A549 (cell line): ENCODE measurements around the gene NEK9. TPM values are rescaled to one million over a fixed set of nuclear protein-coding genes. Genes with fewer than 3 reads are reported as not detected.
A peak's percentile ranks its signal among the peaks of the same experiment; 100 is the strongest.

Experiments used
- ATAC-seq, 2 experiments: fragments of 200-7000 bp in 1 of 2; fragments of >200 bp in 1 of 2; cut with Nextera tagmentation in 1 of 2; cut with Tn5 transposase in 1 of 2; 3 replicates each; pipeline versions ENCODE4 v1.8.0 to v1.9.1; 2018 to 2020; ENCODE audit warnings: mild to moderate bottlenecking in 1 of 2, moderate library complexity in 1 of 2
- CTCF ChIA-PET: fragments of 300-600 bp; sonication (Branson Sonifier 250); formaldehyde crosslinking; extraction: SDS; loops from one replicate; lab custom pipeline; 2021; ENCODE audit warnings: antibody characterized with exemption, inconsistent platforms; lab: Yijun Ruan, JAX
- POLR2A ChIA-PET: fragments of 350-600 bp; formaldehyde crosslinking; extraction: SDS; loops from one replicate; lab custom pipeline; 2021; ENCODE audit warnings: antibody characterized with exemption, inconsistent platforms; lab: Yijun Ruan, JAX
- DNase-seq, 2 experiments: peaks; one replicate each; pipeline versions ENCODE4 v3.0.0 to v3.0.0-alpha.2; 2011 to 2016; ENCODE audit warnings: low read depth in 1 of 2, low spot score in 1 of 2
- FAIRE-seq: peaks from 2 replicates; lab custom pipeline; 2011; peaks lifted over from hg19 to GRCh38; lab: Jason Lieb, UNC
- H3K27ac ChIP-seq, 2 experiments: fragments of >200 bp; sonication (Bioruptor Twin); formaldehyde crosslinking; 3 replicates each; pipeline ENCODE4 v1.5.1; 2016 to 2017
- H3K4me1 ChIP-seq: fragments of >200 bp; sonication (Bioruptor Twin); formaldehyde crosslinking; 3 replicates; pipeline ENCODE4 v1.6.1; 2016
- H3K4me2 ChIP-seq: fragments of >200 bp; sonication (Bioruptor Twin); formaldehyde crosslinking; 3 replicates; pipeline ENCODE4 v1.6.1; 2016
- H3K4me3 ChIP-seq: fragments of >200 bp; sonication (Bioruptor Twin); formaldehyde crosslinking; 3 replicates; pipeline ENCODE4 v1.5.1; 2016
- H3K9me3 ChIP-seq: fragments of >200 bp; sonication (Bioruptor Twin); formaldehyde crosslinking; 3 replicates; pipeline ENCODE4 v1.6.1; 2016
- BHLHE40 ChIP-seq: IDR thresholded peaks from 2 replicates; pipeline ENCODE4 v1.6.1; 2012; ENCODE audit warnings: low read depth, low read length, inconsistent platforms
- CEBPB ChIP-seq, 2 experiments: fragments of >200 bp in 1 of 2; sonication (Bioruptor Twin) in 1 of 2; formaldehyde crosslinking in 1 of 2; IDR thresholded peaks; 2 replicates each; pipeline ENCODE4 v1.6.1; 2012 to 2016
- CHD4 ChIP-seq: fragments of 200-600 bp; sonication (generic); IDR thresholded peaks from 2 replicates; pipeline ENCODE4 v1.6.1; 2016; ENCODE audit warnings: antibody characterized with exemption, mild to moderate bottlenecking, borderline replicate concordance
- E2F6 ChIP-seq: IDR thresholded peaks from 2 replicates; pipeline ENCODE4 v1.6.1; 2012; ENCODE audit warnings: low read depth, borderline replicate concordance
- EHF ChIP-seq: fragments of 250-450 bp; sonication (Bioruptor Pico); IDR thresholded peaks from 2 replicates; pipeline ENCODE4 v1.5.0; 2020; ENCODE audit warnings: mild to moderate bottlenecking
- EHMT2 ChIP-seq: fragments of 200-600 bp; sonication (generic); IDR thresholded peaks from 2 replicates; pipeline ENCODE4 v1.6.1; 2016; ENCODE audit warnings: antibody characterized with exemption, low read depth, mild to moderate bottlenecking, moderate library complexity
- ESRRA ChIP-seq: fragments of 150-350 bp; IDR thresholded peaks from 2 replicates; pipeline ENCODE4 v1.6.1; 2014; ENCODE audit warnings: mild to moderate bottlenecking, low read length, borderline replicate concordance
- FOSB ChIP-seq: fragments of 250-450 bp; sonication (Bioruptor Pico); IDR thresholded peaks from 2 replicates; pipeline ENCODE4 v1.5.0; 2020; ENCODE audit warnings: mild to moderate bottlenecking, moderate library complexity
- FOSL2 ChIP-seq, 2 experiments: fragments of 450-650 bp in 1 of 2; fragments of >200 bp in 1 of 2; sonication (Bioruptor Twin) in 1 of 2; formaldehyde crosslinking; IDR thresholded peaks; 2 replicates each; pipeline versions ENCODE4 v1.5.0 to v1.6.1; 2016 to 2020; ENCODE audit warnings: mild to moderate bottlenecking in 1 of 2, moderate library complexity in 1 of 2
- FOXS1 ChIP-seq: fragments of 250-450 bp; sonication (Bioruptor Pico); IDR thresholded peaks from 2 replicates; pipeline ENCODE4 v1.5.0; 2020; ENCODE audit warnings: mild to moderate bottlenecking, moderate library complexity
- GATA3 ChIP-seq: IDR thresholded peaks from 2 replicates; pipeline ENCODE4 v1.6.1; 2012; ENCODE audit warnings: borderline replicate concordance
- HES2 ChIP-seq: fragments of >200 bp; sonication (Bioruptor Twin); formaldehyde crosslinking; IDR thresholded peaks from 2 replicates; pipeline ENCODE4 v1.6.1; 2016
- HEYL ChIP-seq: fragments of 250-450 bp; sonication (Bioruptor Pico); IDR thresholded peaks from 2 replicates; pipeline ENCODE4 v1.8.0; 2021; ENCODE audit warnings: mild to moderate bottlenecking, moderate library complexity
- HOXA7 ChIP-seq: fragments of 250-450 bp; sonication (Bioruptor Pico); IDR thresholded peaks from 2 replicates; pipeline ENCODE4 v1.5.0; 2020; ENCODE audit warnings: mild to moderate bottlenecking, moderate library complexity
- HOXB5 ChIP-seq: fragments of 250-450 bp; sonication (Bioruptor Pico); IDR thresholded peaks from 2 replicates; pipeline ENCODE4 v1.5.0; 2020; ENCODE audit warnings: mild to moderate bottlenecking, moderate library complexity
- JUN ChIP-seq, 2 experiments: fragments of >200 bp; sonication (Bioruptor Twin); formaldehyde crosslinking; IDR thresholded peaks; 2 replicates in 1 of 2; 3 replicates in 1 of 2; pipeline ENCODE4 v1.6.1; 2016 to 2017
- JUNB ChIP-seq: fragments of >200 bp; sonication (Bioruptor Twin); formaldehyde crosslinking; IDR thresholded peaks from 2 replicates; pipeline ENCODE4 v1.6.1; 2016
- KDM1A ChIP-seq: fragments of 200-600 bp; sonication (generic); IDR thresholded peaks from 2 replicates; pipeline ENCODE4 v1.6.1; 2016; ENCODE audit warnings: low read depth, mild to moderate bottlenecking
- KDM5A ChIP-seq: fragments of 200-600 bp; sonication (generic); IDR thresholded peaks from 2 replicates; pipeline ENCODE4 v1.6.1; 2016; ENCODE audit warnings: antibody characterized with exemption, mild to moderate bottlenecking
- MAFK ChIP-seq: fragments of 450-650 bp; IDR thresholded peaks from 2 replicates; pipeline ENCODE4 v1.6.1; 2014; ENCODE audit not compliant: partially characterized antibody
- MAZ ChIP-seq: fragments of 150-350 bp; IDR thresholded peaks from 2 replicates; pipeline ENCODE4 v1.6.1; 2014; ENCODE audit warnings: antibody characterized with exemption, low read depth, low read length, borderline replicate concordance
- NFE2L2 ChIP-seq: fragments of 150-350 bp; conservative IDR thresholded peaks from 2 replicates; pipeline ENCODE4 v1.6.1; 2014; ENCODE audit warnings: low read length
- NPAS2 ChIP-seq: fragments of 250-450 bp; sonication (Bioruptor Pico); IDR thresholded peaks from 2 replicates; pipeline ENCODE4 v1.8.0; 2022; ENCODE audit warnings: mild to moderate bottlenecking, moderate library complexity, borderline replicate concordance
- NR3C1 ChIP-seq: fragments of >200 bp; sonication (Bioruptor Twin); formaldehyde crosslinking; IDR thresholded peaks from 3 replicates; pipeline ENCODE4 v1.6.1; 2017
- PBX3 ChIP-seq: IDR thresholded peaks from 2 replicates; pipeline ENCODE4 v1.6.1; 2012
- PHF8 ChIP-seq: fragments of 200-600 bp; sonication (generic); IDR thresholded peaks from 2 replicates; pipeline ENCODE4 v1.6.1; 2016; ENCODE audit warnings: low read depth, mild to moderate bottlenecking, antibody characterized with exemption, moderate library complexity, borderline replicate concordance
- POLR2A ChIP-seq: IDR thresholded peaks from 2 replicates; pipeline ENCODE4 v1.6.1; 2012; ENCODE audit warnings: mild to moderate bottlenecking, low read length
- POLR2AphosphoS2 ChIP-seq: conservative IDR thresholded peaks from 2 replicates; pipeline ENCODE4 v1.6.1; 2012; ENCODE audit warnings: low read length, improper control_type of control experiment, inconsistent platforms
- RAD21 ChIP-seq, 2 experiments: fragments of >200 bp in 1 of 2; sonication (Bioruptor Twin) in 1 of 2; formaldehyde crosslinking in 1 of 2; IDR thresholded peaks in 1 of 2; conservative IDR thresholded peaks in 1 of 2; 2 replicates in 1 of 2; 3 replicates in 1 of 2; pipeline ENCODE4 v1.6.1; 2012 to 2018; ENCODE audit warnings: inconsistent platforms in 1 of 2
- RARB ChIP-seq: fragments of 250-450 bp; sonication (Bioruptor Pico); IDR thresholded peaks from 2 replicates; pipeline ENCODE4 v1.8.0; 2021; ENCODE audit warnings: mild to moderate bottlenecking, moderate library complexity
- RNF2 ChIP-seq: fragments of 200-600 bp; sonication (generic); IDR thresholded peaks from 2 replicates; pipeline ENCODE4 v1.6.1; 2016; ENCODE audit warnings: low read depth, mild to moderate bottlenecking, antibody characterized with exemption, moderate library complexity, borderline replicate concordance
- SMC3 ChIP-seq: fragments of >200 bp; sonication (Bioruptor Twin); formaldehyde crosslinking; IDR thresholded peaks from 3 replicates; pipeline ENCODE4 v1.6.1; 2018; ENCODE audit warnings: inconsistent platforms
- SREBF2 ChIP-seq: fragments of 450-650 bp; IDR thresholded peaks from 2 replicates; pipeline ENCODE4 v1.6.1; 2014; ENCODE audit warnings: mild to moderate bottlenecking, moderate library complexity
- TP53 ChIP-seq: fragments of 250-450 bp; sonication (Bioruptor Pico); IDR thresholded peaks from 2 replicates; pipeline ENCODE4 v1.5.0; 2021; ENCODE audit warnings: mild to moderate bottlenecking, moderate library complexity
- ZC3H11A ChIP-seq: fragments of 450-650 bp; IDR thresholded peaks from 2 replicates; pipeline ENCODE4 v1.6.1; 2014; ENCODE audit warnings: antibody characterized with exemption, mild to moderate bottlenecking
- WGBS: methylation state at CpG from one replicate; pipeline ENCODE4 v1.1.6; 2017; ENCODE audit errors: missing lambda C conversion rate; 5-methylcytosine and 5-hydroxymethylcytosine counted together
- polyA minus RNA-seq: library from RNA; depleted of rRNA, polyadenylated mRNA; stranded (reverse); fragments of >200 nt; gene quantifications from 2 replicates; pipeline ENCODE4 v1.2.3, GENCODE V29; 2011; rRNA and poly(A)+ RNA removed
- polyA plus RNA-seq, 4 experiments: library from polyadenylated mRNA; depleted of rRNA in 3 of 4; stranded (reverse); fragments of >200 nt; fragmentation: RNase III in 1 of 4; extraction: RNeasy Plus Mini Kit Qiagen cat#74134 plus additional on column Dnase treatment in 1 of 4; gene quantifications; 2 replicates in 3 of 4; 3 replicates in 1 of 4; pipeline ENCODE4 v1.2.3, GENCODE V29; 2011 to 2017
- TF ChIP-seq, protein P1 (sequence below): fragments of 450-650 bp; IDR thresholded peaks from 2 replicates; pipeline ENCODE4 v1.6.1; 2014; ENCODE audit warnings: antibody characterized with exemption
- TF ChIP-seq, protein P2 (sequence below): fragments of >200 bp; sonication (Bioruptor Twin); formaldehyde crosslinking; IDR thresholded peaks from 3 replicates; pipeline ENCODE4 v1.5.1; 2016

NEK9 gene
- polyA plus RNA-seq (2011; rRNA removed) (75.9 and 79.7 TPM in 2 replicates), polyA plus RNA-seq (2017; fragmentation: RNase III; extraction: RNeasy Plus Mini Kit Qiagen cat#74134 plus additional on column Dnase treatment) (44.3 to 51.1 TPM (median 49.4 TPM) in 3 replicates), polyA minus RNA-seq (46.4 and 53.1 TPM in 2 replicates)
- polyA plus RNA-seq (2012; cell fraction: cytosol; rRNA removed): 27.0 and 31.8 TPM in 2 replicates
- polyA plus RNA-seq (2012; cell fraction: nucleus; rRNA removed): 37.6 and 48.7 TPM in 2 replicates

DNA sequence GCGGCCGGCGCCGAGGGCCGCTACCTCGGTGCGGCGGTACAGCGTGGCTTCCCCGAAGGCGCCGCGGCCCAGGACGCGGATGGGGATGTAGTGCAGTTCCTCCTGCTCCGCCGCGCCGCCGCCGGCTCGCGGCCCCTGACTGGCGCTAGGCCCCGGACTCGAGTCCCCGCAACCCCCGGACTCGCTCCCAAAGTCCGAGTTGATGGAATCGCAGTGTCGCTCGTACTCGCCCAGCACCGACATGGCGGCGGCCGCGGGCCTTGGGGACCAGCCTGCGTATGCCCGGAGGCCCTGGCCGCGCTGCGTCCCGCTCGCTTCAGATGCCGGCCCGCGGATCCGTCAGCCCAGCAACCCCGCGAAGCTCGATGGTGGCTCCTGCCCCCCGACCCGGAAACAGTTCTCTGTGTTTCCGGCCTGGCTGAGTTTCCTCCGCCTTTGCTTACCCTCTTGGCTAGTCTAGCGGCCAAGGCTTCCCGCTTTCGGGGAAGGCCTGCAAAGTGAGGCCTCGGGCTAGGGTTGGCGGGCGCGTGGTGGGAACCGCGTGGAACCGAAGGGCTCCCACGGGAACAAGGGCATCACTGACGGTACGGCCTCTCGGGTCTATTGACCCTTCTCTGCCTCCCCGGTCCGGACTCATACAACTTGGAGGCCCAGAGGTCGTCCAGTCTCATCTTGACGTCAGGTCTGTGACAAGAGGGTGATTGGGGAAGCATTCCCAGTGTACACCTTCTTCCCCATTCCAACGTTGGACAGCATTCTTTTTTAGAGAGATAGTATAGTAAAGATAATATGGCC lies at the start of gene NEK9:
TSS of gene NEK9 (minus strand) at position 370 of the 795 bp plus-strand sequence. CDS start at position 243, 127 bp downstream.
- 2% methylated on average over 33 of the region's 76 CpGs for WGBS
- H3K4me1 ChIP-seq: peaks cover 35% of the 10 kb centered on the region
- peak within 1 kb of the TSS; percentile 93 to 95 for H3K27ac ChIP-seq
- ChIA-PET POLR2A (interaction anchor here (0.9 to 2.2 kb wide), 8 partner anchors 12 to 194 kb away, joined by 3 to 19 read pairs (median 4); no protein-coding TSS in a partner anchor), CTCF (interaction anchor here (0.7 to 10.0 kb wide), 6 partner anchors 11 to 363 kb away, joined by 3 to 250 read pairs (median 4); no protein-coding TSS in a partner anchor)
- peak within 1 kb of the TSS; percentile 91 for H3K4me2 ChIP-seq
- no peak for FAIRE-seq
- no peaks in the 10 kb centered on the region for H3K9me3 ChIP-seq
- peak within 1 kb of the TSS; percentile 83 for H3K4me3 ChIP-seq
- ATAC-seq: peak; percentile 95 to 98
- DNase-seq: peak; percentile 91 to 92
- TF ChIP-seq KDM5A (peak; percentile 50; the same call in 1 of the 2 replicates), NFE2L2 (no peak), HES2 (no peak), HOXA7 (CRISPR knock-in tag) (peak; percentile 75; the same call in 1 of the 2 replicates), FOSB (peak; percentile 41; the same call in 1 of the 2 replicates), NPAS2 (no peak), FOXS1 (CRISPR knock-in tag) (no peak), PBX3 (peak; percentile 59; the same call in 1 of the 2 replicates), SMC3 (no peak), MAFK (no peak), EHMT2 (no peak), ZC3H11A (no peak; the same call in 1 of the 2 replicates), RNF2 (no peak), POLR2AphosphoS2 (no peak), EHF (CRISPR knock-in tag) (peak; percentile 53; the same call in 1 of the 2 replicates), GATA3 (0 out of 2 replicates have a peak, but pooled peaks have one; percentile 17), RARB (peak; percentile 81; the same call in 1 of the 2 replicates), PHF8 (peak; percentile 91), NR3C1 (no peak), ESRRA (no peak), POLR2A (peak; percentile 79), HEYL (CRISPR knock-in tag) (no peak), HOXB5 (CRISPR knock-in tag) (peak; percentile 72), BHLHE40 (no peak), FOSL2 (IDR thresholded peaks at IDR 0.05) (no peak), FOSL2 (CRISPR knock-in tag; IDR thresholded peaks at IDR 0.05) (no peak), JUNB (no peak), RAD21 (conservative IDR thresholded peaks at IDR 0.05 in 1 of 2, IDR thresholded peaks at IDR 0.05 in 1 of 2) (no peak), E2F6 (0 out of 2 replicates have a peak, but pooled peaks have one; percentile 38), CHD4 (no peak), JUN (IDR thresholded peaks at IDR 0.05) (peak; percentile 87 to 96; a peak in 4 of 5 replicates), CEBPB (IDR thresholded peaks at IDR 0.05) (no peak), SREBF2 (no peak), MAZ (no peak), TP53 (CRISPR knock-in tag) (peak; percentile 74; the same call in 1 of the 2 replicates), KDM1A (no peak)
- TF ChIP-seq, protein P1, sequence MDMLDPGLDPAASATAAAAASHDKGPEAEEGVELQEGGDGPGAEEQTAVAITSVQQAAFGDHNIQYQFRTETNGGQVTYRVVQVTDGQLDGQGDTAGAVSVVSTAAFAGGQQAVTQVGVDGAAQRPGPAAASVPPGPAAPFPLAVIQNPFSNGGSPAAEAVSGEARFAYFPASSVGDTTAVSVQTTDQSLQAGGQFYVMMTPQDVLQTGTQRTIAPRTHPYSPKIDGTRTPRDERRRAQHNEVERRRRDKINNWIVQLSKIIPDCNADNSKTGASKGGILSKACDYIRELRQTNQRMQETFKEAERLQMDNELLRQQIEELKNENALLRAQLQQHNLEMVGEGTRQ: no peak
- TF ChIP-seq, protein P2, sequence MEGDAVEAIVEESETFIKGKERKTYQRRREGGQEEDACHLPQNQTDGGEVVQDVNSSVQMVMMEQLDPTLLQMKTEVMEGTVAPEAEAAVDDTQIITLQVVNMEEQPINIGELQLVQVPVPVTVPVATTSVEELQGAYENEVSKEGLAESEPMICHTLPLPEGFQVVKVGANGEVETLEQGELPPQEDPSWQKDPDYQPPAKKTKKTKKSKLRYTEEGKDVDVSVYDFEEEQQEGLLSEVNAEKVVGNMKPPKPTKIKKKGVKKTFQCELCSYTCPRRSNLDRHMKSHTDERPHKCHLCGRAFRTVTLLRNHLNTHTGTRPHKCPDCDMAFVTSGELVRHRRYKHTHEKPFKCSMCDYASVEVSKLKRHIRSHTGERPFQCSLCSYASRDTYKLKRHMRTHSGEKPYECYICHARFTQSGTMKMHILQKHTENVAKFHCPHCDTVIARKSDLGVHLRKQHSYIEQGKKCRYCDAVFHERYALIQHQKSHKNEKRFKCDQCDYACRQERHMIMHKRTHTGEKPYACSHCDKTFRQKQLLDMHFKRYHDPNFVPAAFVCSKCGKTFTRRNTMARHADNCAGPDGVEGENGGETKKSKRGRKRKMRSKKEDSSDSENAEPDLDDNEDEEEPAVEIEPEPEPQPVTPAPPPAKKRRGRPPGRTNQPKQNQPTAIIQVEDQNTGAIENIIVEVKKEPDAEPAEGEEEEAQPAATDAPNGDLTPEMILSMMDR: no peak
